HCT116 (cell line): ENCODE results near the gene C11orf21. TPM values are rescaled to one million over a fixed set of nuclear protein-coding genes. Genes with fewer than 3 reads are reported as not detected.

Experiments
- ATAC-seq: fragments of 200-7000 bp; cut with Tn5 transposase; 2 replicates; pipeline ENCODE4 v1.9.1; 2020; ENCODE audit warnings: mild to moderate bottlenecking, moderate library complexity
- BruUV-seq: library from RNA; stranded (reverse); fragments of 400-500 nt; replicated peaks from 2 replicates; lab custom pipeline; 2021; lab: Mats Ljungman, UMichigan
- CTCF ChIA-PET: fragments of 300-600 bp; sonication (Branson Sonifier 250); formaldehyde crosslinking; loops from one replicate; lab custom pipeline; 2021; ENCODE audit warnings: antibody characterized with exemption; lab: Charles Lee
- POLR2A ChIA-PET: fragments of 300-600, 350-600 bp; sonication (Branson Sonifier 250); formaldehyde crosslinking; loops from one replicate; lab custom pipeline; 2021; ENCODE audit warnings: antibody characterized with exemption; lab: Charles Lee
- RAD21 ChIA-PET, 2 experiments: fragments of 300-600 bp; sonication (Branson Sonifier 250); formaldehyde crosslinking; loops; one replicate each; lab custom pipeline; 2023; ENCODE audit warnings: low total read pairs in 2 of 2; ENCODE audit not compliant: uncharacterized antibody in 2 of 2, unreplicated experiment in 2 of 2, low non-redundant PET in 1 of 2; lab: Charles Lee
- DNase-seq: peaks from one replicate; pipeline ENCODE4 v3.0.0-alpha.2; 2010; ENCODE audit warnings: low read depth, low spot score
- H2AFZ ChIP-seq: fragments of 200-600 bp; shearing (Covaris generic), sonication (generic); 2 replicates; pipeline ENCODE4 v1.6.1; 2017; ENCODE audit warnings: low read depth, mixed run types, mixed read lengths, antibody characterized with exemption, low read length; ENCODE audit not compliant: poor library complexity, severe bottlenecking
- H3K27ac ChIP-seq: 2 replicates; pipeline ENCODE4 v1.5.1; 2012; ENCODE audit warnings: low read depth, low read length
- H3K27me3 ChIP-seq: fragments of 200-600 bp; sonication (generic); 2 replicates; pipeline ENCODE4 v1.6.1; 2016; ENCODE audit warnings: mixed run types, low read length, mixed read lengths; ENCODE audit not compliant: insufficient read depth
- H3K36me3 ChIP-seq, 2 experiments: fragments of 200-500 bp in 1 of 2; fragments of 200-600 bp in 1 of 2; sonication (Bioruptor generic) in 1 of 2; sonication (generic) in 1 of 2; 2 replicates each; pipeline versions ENCODE4 v1.5.1 to v1.6.1; 2014 to 2016; ENCODE audit warnings: low read length in 2 of 2, inconsistent platforms in 1 of 2, mixed read lengths in 1 of 2, mixed run types in 1 of 2; ENCODE audit not compliant: insufficient read depth in 2 of 2, control insufficient read depth in 1 of 2
- H3K4me1 ChIP-seq, 2 experiments: fragments of 200-600 bp in 1 of 2; sonication (generic) in 1 of 2; 2 replicates each; pipeline versions ENCODE4 v1.5.1 to v1.6.1; 2012 to 2017; ENCODE audit warnings: low read length in 2 of 2, inconsistent platforms in 1 of 2, mild to moderate bottlenecking in 1 of 2, mixed read lengths in 1 of 2, mixed run types in 1 of 2, moderate library complexity in 1 of 2; ENCODE audit not compliant: insufficient read depth in 2 of 2, control insufficient read depth in 1 of 2
- H3K4me2 ChIP-seq: fragments of 200-600 bp; sonication (generic); 2 replicates; pipeline ENCODE4 v1.6.1; 2017; ENCODE audit warnings: mixed run types, low read length, mixed read lengths
- H3K4me3 ChIP-seq, 2 experiments: fragments of 200-600 bp in 1 of 2; sonication (generic) in 1 of 2; replicated peaks in 1 of 2; 2 replicates each; pipeline ENCODE4 v1.5.1; 2011 to 2016; ENCODE audit warnings: low read length in 2 of 2, control low read depth in 1 of 2, low read depth in 1 of 2, mild to moderate bottlenecking in 1 of 2, mixed read lengths in 1 of 2, mixed run types in 1 of 2
- H3K79me2 ChIP-seq: fragments of 200-600 bp; sonication (generic); 2 replicates; pipeline ENCODE4 v1.6.1; 2017; ENCODE audit warnings: mild to moderate bottlenecking, mixed run types, low read length, moderate library complexity, mixed read lengths; ENCODE audit not compliant: insufficient read depth
- H3K9ac ChIP-seq: fragments of 200-600 bp; sonication (generic); 2 replicates; pipeline ENCODE4 v1.6.1; 2016; ENCODE audit warnings: low read length, mixed read lengths
- H3K9me2 ChIP-seq: fragments of 200-600 bp; sonication (generic), shearing (Covaris generic); 2 replicates; pipeline ENCODE4 v1.6.1; 2017; ENCODE audit warnings: mixed run types, mild to moderate bottlenecking, moderate library complexity; ENCODE audit not compliant: insufficient read depth
- H3K9me3 ChIP-seq, 2 experiments: fragments of 200-500 bp in 1 of 2; fragments of 200-600 bp in 1 of 2; sonication (Bioruptor generic) in 1 of 2; sonication (generic) in 1 of 2; 2 replicates each; pipeline ENCODE4 v1.6.1; 2014 to 2017; ENCODE audit warnings: low read length in 2 of 2, mixed read lengths in 2 of 2, inconsistent platforms in 1 of 2, low read depth in 1 of 2, mild to moderate bottlenecking in 1 of 2, mixed run types in 1 of 2, moderate library complexity in 1 of 2; ENCODE audit not compliant: control insufficient read depth in 1 of 2, insufficient read depth in 1 of 2
- H4K20me1 ChIP-seq: fragments of 200-600 bp; sonication (generic), shearing (Covaris generic); 2 replicates; pipeline ENCODE4 v1.6.1; 2017; ENCODE audit warnings: mixed run types, mild to moderate bottlenecking, moderate library complexity; ENCODE audit not compliant: insufficient read depth
- ATF3 ChIP-seq: IDR thresholded peaks from 2 replicates; pipeline ENCODE4 v1.6.1; 2012
- CBX3 ChIP-seq: IDR thresholded peaks from 2 replicates; pipeline ENCODE4 v1.6.1; 2012; ENCODE audit warnings: low read depth
- CTCF ChIP-seq, 3 experiments: fragments of 200-600 bp in 1 of 3; sonication (generic) in 1 of 3; IDR thresholded peaks in 2 of 3; conservative IDR thresholded peaks in 1 of 3; 2 replicates each; pipeline ENCODE4 v1.5.1; 2012 to 2017; ENCODE audit warnings: low read depth in 2 of 3, low read length in 2 of 3, antibody characterized with exemption in 1 of 3, borderline replicate concordance in 1 of 3, control low read depth in 1 of 3, mild to moderate bottlenecking in 1 of 3, mixed read lengths in 1 of 3, mixed run types in 1 of 3, moderate library complexity in 1 of 3; ENCODE audit not compliant: insufficient read depth in 1 of 3
- EGR1 ChIP-seq: IDR thresholded peaks from 2 replicates; pipeline ENCODE4 v1.6.1; 2012; ENCODE audit warnings: low read depth
- ELF1 ChIP-seq: IDR thresholded peaks from 2 replicates; pipeline ENCODE4 v1.6.1; 2012; ENCODE audit warnings: low read depth, borderline replicate concordance
- EZH2 ChIP-seq: fragments of 200-600 bp; sonication (generic); IDR thresholded peaks from 2 replicates; pipeline ENCODE4 v1.6.1; 2017; ENCODE audit warnings: antibody characterized with exemption, mixed run types
- JUND ChIP-seq: IDR thresholded peaks from 2 replicates; pipeline ENCODE4 v1.6.1; 2012
- MAX ChIP-seq: IDR thresholded peaks from 2 replicates; pipeline ENCODE4 v1.6.1; 2012
- POLR2AphosphoS5 ChIP-seq: IDR thresholded peaks from 2 replicates; pipeline ENCODE4 v1.6.1; 2011; ENCODE audit warnings: mild to moderate bottlenecking, low read depth, low read length, moderate library complexity
- REST ChIP-seq: IDR thresholded peaks from 2 replicates; pipeline ENCODE4 v1.6.1; 2012; ENCODE audit warnings: low read depth
- SIN3A ChIP-seq: IDR thresholded peaks from 2 replicates; pipeline ENCODE4 v1.6.1; 2012; ENCODE audit warnings: low read depth
- SRF ChIP-seq: IDR thresholded peaks from 2 replicates; pipeline ENCODE4 v1.6.1; 2012; ENCODE audit warnings: low read depth
- TCF7L2 ChIP-seq: IDR thresholded peaks from 2 replicates; pipeline ENCODE4 v1.7.0; 2011; ENCODE audit warnings: borderline replicate concordance, inconsistent platforms; ENCODE audit not compliant: insufficient read depth, insufficient read length; ENCODE audit errors: extremely low read depth
- intact Hi-C: fragments of 100-400 bp; cut with micrococcal nuclease; formaldehyde crosslinking; loops from 2 replicates; pipeline ENCODE4 v1.10.0; 2022
- total RNA-seq: library from RNA; stranded (reverse); gene quantifications from one replicate; pipeline ENCODE4 v1.2.1, GENCODE V29; 2021; ENCODE audit not compliant: unreplicated experiment

Gene C11orf21
- total RNA-seq, 1 experiment from 2014 or later = not detected

- no TSS peak for BruUV-seq
- POLR2A ChIA-PET = no interaction called here
These were observed 12.4 kb downstream of the C11orf21 start for GRCh38 chr11:2289350-2289749.

More at GRCh38 chr11:2289350-2289749, 12.4 kb downstream of the C11orf21 start:
- Histone ChIP-seq H3K4me1 (no peaks in the 10 kb centered on the region), H4K20me1 (no peaks in the 10 kb centered on the region), H3K36me3 (no peaks in the 10 kb centered on the region), H3K79me2 (no peaks in the 10 kb centered on the region), H3K27ac (no peak overlapping the region), H3K4me3 (no peak overlapping the region), H3K9me2 (no peaks in the 10 kb centered on the region), H2AFZ (no peak overlapping the region), H3K9me3 (no peaks in the 10 kb centered on the region), H3K9ac (no peak overlapping the region), H3K4me2 (no peak overlapping the region), H3K27me3 (peaks cover 12% of the 10 kb centered on the region; the same call in 1 of the 2 replicates)
- TF ChIP-seq ELF1 (no peak), MAX (no peak), CTCF (IDR thresholded peaks at IDR 0.05 in 2 of 3, conservative IDR thresholded peaks at IDR 0.05 in 1 of 3; ENCODE audit: borderline replicate concordance in 1 of 3, insufficient read depth in 1 of 3, low read depth in 2 of 3, low read length in 2 of 3) (no peak), SIN3A (no peak), REST (no peak), EZH2 (no peak), CBX3 (no peak), TCF7L2 (no peak), JUND (no peak), EGR1 (no peak), SRF (no peak), ATF3 (no peak), POLR2AphosphoS5 (no peak)
- RAD21 ChIA-PET = no interaction called here
- CTCF ChIA-PET = no interaction called here
- DNase-seq = no peak
- ATAC-seq = no peak
- intact Hi-C loops = no loop called here
